Activated CD8-positive, alpha-beta memory T cell treated with anti-CD3 and anti-CD28 coated beads, Interleukin-2, amount 10 ng/mL, durations not matched to agents 7 days and 5 days (primary cell): ENCODE data around the gene TTF2. TPM values are rescaled to one million over a fixed set of nuclear protein-coding genes. Genes with fewer than 3 reads are reported as not detected.
A peak's percentile ranks its signal among the peaks of the same experiment; 100 is the strongest.
"Not testable (repeated sequence)": the region's sequence is repeated elsewhere in the genome, so short reads cannot be mapped to it uniquely, and the experiment has no call there.

Experiments used
- ATAC-seq: fragments of 150-1000 bp; cut with Tn5 transposase; one replicate; pipeline ENCODE4 v1.10.0; 2021; ENCODE audit warnings: moderate library complexity
- CTCF ChIA-PET: fragments of 350-600 bp; sonication (Branson Sonifier 250); formaldehyde crosslinking; loops from one replicate; lab custom pipeline; 2021; ENCODE audit warnings: antibody characterized with exemption; lab: Charles Lee
- DNase-seq: peaks from one replicate; pipeline ENCODE4 v3.0.0-alpha.2; 2020
- H3K27ac Mint-ChIP-seq: one replicate; pipeline ENCODE4 v1.8.0; 2021; ENCODE audit warnings: mild to moderate bottlenecking, mixed read lengths
- H3K27me3 Mint-ChIP-seq: one replicate; pipeline ENCODE4 v1.8.0; 2021; ENCODE audit warnings: mixed read lengths
- H3K36me3 Mint-ChIP-seq: one replicate; pipeline ENCODE4 v1.8.0; 2021; ENCODE audit warnings: mild to moderate bottlenecking, mixed read lengths
- H3K4me1 Mint-ChIP-seq: one replicate; pipeline ENCODE4 v1.8.0; 2021; ENCODE audit warnings: mixed read lengths
- H3K4me3 Mint-ChIP-seq: one replicate; pipeline ENCODE4 v1.8.0; 2021; ENCODE audit warnings: mild to moderate bottlenecking, moderate library complexity, mixed read lengths
- H3K9me3 Mint-ChIP-seq: one replicate; pipeline ENCODE4 v1.8.0; 2022; ENCODE audit warnings: low read depth, mixed read lengths
- total RNA-seq, 2 experiments: library from RNA; stranded (reverse); gene quantifications; one replicate each; pipeline ENCODE4 v1.2.3, GENCODE V29; 2021

TTF2 gene
- total RNA-seq, 2 experiments from 2014 or later, result 156 to 157 TPM

DNA sequence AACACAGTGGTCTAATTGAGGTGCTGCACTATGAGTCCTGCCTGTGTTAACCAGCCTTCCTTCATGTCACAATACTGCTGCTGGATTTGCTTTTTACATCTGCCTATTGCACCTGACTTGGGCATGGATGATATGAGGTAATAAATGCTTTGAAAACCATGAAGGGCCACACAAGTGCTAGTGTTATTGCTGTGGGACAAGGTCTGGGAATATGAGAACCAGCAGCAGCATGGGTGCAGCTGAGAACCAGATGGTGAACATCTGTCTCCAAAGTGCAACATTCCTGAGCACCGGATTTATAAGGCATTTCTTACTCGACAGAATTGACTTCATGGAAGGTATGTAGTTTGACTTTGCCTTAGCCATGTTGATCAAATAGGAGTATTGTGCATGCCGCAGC is 44.9 kb downstream of the TTF2 start:
- Mint-ChIP-seq H3K4me1 (peaks cover 4% of the 10 kb centered on the region), H3K36me3 (peaks cover 58% of the 10 kb centered on the region), H3K9me3 (no peaks in the 10 kb centered on the region), H3K4me3 (no peak overlapping the region), H3K27me3 (no peaks in the 10 kb centered on the region), H3K27ac (no peak overlapping the region)
- ATAC-seq (no peak), DNase-seq (no peak)
- CTCF ChIA-PET, result no interaction called here

DNA sequence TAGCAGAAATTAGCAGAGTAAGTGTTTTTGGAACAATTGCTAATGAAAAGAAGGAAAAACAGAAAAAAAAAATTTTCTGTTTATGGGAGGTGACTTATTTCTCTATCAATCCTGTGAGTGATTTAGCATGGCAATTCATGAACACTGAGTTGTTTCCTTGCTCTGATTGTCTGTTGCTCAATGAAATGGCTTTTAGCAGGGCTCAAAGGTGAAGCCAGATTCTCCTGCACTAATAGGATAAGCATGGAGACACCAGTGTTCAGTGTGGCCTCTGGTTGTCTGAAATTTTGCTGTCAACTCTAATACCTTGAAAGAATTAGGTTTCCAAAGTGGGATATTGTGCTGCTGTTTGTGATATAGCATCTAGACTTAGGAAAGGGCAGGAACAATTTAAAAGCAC is 45.6 kb downstream of the TTF2 start:
- no peak for DNase-seq
- H3K4me1 Mint-ChIP-seq, result peaks cover 6% of the 10 kb centered on the region
- H3K27ac Mint-ChIP-seq, result no peak overlapping the region
- ATAC-seq, result no peak
- H3K4me3 Mint-ChIP-seq, result no peak overlapping the region
- H3K27me3 Mint-ChIP-seq, result no peaks in the 10 kb centered on the region
- peaks cover 51% of the 10 kb centered on the region for H3K36me3 Mint-ChIP-seq
- H3K9me3 Mint-ChIP-seq, result no peaks in the 10 kb centered on the region
- CTCF ChIA-PET, result no interaction called here

DNA sequence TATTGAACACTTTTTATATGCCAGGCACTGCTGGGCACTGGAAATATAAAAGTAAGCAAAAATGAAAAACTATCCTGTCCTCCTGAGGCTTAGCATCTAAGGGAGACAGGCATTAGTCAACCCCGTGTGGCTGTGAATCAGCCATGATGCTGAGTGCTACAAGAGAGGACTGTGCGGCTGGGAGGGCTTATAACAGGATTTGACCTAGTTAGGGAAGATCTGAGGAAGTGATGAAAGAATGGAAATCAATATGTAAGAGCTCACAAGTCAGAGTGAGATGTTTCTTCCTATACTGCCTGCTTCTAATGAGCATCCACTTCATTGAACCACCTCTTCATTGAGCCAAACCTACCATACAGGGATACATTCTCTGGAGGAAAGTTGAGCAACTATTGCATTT is 46.4 kb downstream of the TTF2 start:
- DNase-seq (no peak), ATAC-seq (no peak)
- Mint-ChIP-seq H3K4me1 (peaks cover 6% of the 10 kb centered on the region), H3K27ac (no peak overlapping the region), H3K9me3 (no peaks in the 10 kb centered on the region), H3K4me3 (no peak overlapping the region), H3K27me3 (no peaks in the 10 kb centered on the region), H3K36me3 (peaks cover 46% of the 10 kb centered on the region)
- CTCF ChIA-PET, result interaction anchor here (1.3 kb wide), 1 partner anchor 44 kb away, joined by 3 read pairs; no protein-coding TSS in a partner anchor

GRCh38 chr1:117107364-117107763 is 47.2 kb downstream of the TTF2 start:
- Mint-ChIP-seq H3K9me3 (no peaks in the 10 kb centered on the region), H3K36me3 (peaks cover 42% of the 10 kb centered on the region), H3K27me3 (no peaks in the 10 kb centered on the region), H3K27ac (no peak overlapping the region), H3K4me3 (no peak overlapping the region), H3K4me1 (peaks cover 6% of the 10 kb centered on the region)
- CTCF ChIA-PET, result interaction anchor here (1.3 kb wide), 1 partner anchor 45 kb away, joined by 3 read pairs; no protein-coding TSS in a partner anchor
- DNase-seq, result no peak
- no peak for ATAC-seq

GRCh38 chr1:117110774-117111173 is 50.6 kb downstream of the TTF2 start:
- no peak for DNase-seq
- H3K27me3 Mint-ChIP-seq, result no peaks in the 10 kb centered on the region
- H3K9me3 Mint-ChIP-seq, result no peaks in the 10 kb centered on the region
- no peak overlapping the region for H3K27ac Mint-ChIP-seq
- ATAC-seq, result no peak
- CTCF ChIA-PET, result interaction anchor here (1.0 to 3.0 kb wide), 3 partner anchors 9 to 18 kb away, joined by 3 to 12 read pairs (median 11); no protein-coding TSS in a partner anchor
- peaks cover 17% of the 10 kb centered on the region for H3K36me3 Mint-ChIP-seq
- no peak overlapping the region for H3K4me3 Mint-ChIP-seq
- H3K4me1 Mint-ChIP-seq, result peaks cover 6% of the 10 kb centered on the region

- ATAC-seq, result no peak
- no peak for DNase-seq
- CTCF ChIA-PET, result interaction anchor here (3.0 kb wide), 1 partner anchor 17 kb away, joined by 11 read pairs; no protein-coding TSS in a partner anchor
- Mint-ChIP-seq H3K27ac (no peak overlapping the region), H3K27me3 (no peaks in the 10 kb centered on the region), H3K9me3 (no peaks in the 10 kb centered on the region), H3K36me3 (peaks cover 3% of the 10 kb centered on the region), H3K4me1 (peaks cover 6% of the 10 kb centered on the region), H3K4me3 (no peak overlapping the region)
These were observed 52.1 kb downstream of the TTF2 start for GRCh38 chr1:117112047-117112717.

DNA sequence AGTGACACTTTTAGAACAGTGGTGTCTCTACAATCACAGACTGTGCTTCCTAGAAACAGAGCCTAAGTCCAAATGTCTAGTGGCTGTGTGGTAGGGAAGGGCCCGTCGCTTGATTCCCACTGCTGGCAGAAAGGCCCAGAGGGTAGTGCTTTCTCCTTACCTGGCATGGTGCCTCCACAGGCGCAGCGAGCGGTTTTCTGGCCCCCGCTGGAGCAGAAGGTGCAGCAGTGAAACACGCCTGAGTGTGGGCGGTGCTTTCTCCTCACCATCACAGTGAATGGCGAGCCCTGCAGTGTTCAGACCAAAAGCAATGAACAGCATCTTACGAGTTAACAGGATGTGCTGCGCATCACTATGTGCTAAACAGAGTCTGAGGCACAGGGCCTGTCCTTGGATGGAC is 53.1 kb downstream of the TTF2 start:
- H3K27ac Mint-ChIP-seq, result no peak overlapping the region
- H3K4me1 Mint-ChIP-seq, result peaks cover 6% of the 10 kb centered on the region
- H3K36me3 Mint-ChIP-seq, result no peaks in the 10 kb centered on the region
- DNase-seq (no peak), ATAC-seq (no peak)
- no peaks in the 10 kb centered on the region for H3K27me3 Mint-ChIP-seq
- CTCF ChIA-PET, result no interaction called here
- H3K4me3 Mint-ChIP-seq, result no peak overlapping the region
- no peaks in the 10 kb centered on the region for H3K9me3 Mint-ChIP-seq

DNA sequence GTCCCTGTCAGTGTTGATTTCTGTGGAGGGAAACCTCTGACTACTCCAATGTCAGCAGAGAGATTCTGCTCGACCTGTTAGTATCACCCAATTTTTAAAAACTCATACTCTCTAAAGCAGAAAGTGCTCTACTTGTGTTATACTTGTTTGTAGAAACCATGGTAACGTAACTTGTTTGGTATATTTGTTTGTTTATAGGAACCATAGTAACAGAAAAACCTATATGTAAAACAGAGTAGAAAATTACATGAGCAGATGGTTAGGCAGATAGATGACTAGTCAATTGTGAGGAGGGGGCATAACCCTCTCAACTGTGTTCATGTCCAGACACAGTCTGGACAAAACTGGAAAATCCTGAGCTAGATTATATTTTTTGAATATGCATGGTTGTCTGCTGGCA is 54.8 kb downstream of the TTF2 start:
- DNase-seq (no peak), ATAC-seq (no peak)
- Mint-ChIP-seq H3K4me3 (no peak overlapping the region), H3K36me3 (no peaks in the 10 kb centered on the region), H3K4me1 (peaks cover 3% of the 10 kb centered on the region), H3K27ac (no peak overlapping the region), H3K9me3 (no peaks in the 10 kb centered on the region), H3K27me3 (no peaks in the 10 kb centered on the region)
- CTCF ChIA-PET, result interaction anchor here (1.4 kb wide), 1 partner anchor 390 kb away, joined by 4 read pairs; no protein-coding TSS in a partner anchor

- no peak for ATAC-seq
- CTCF ChIA-PET, result interaction anchor here (1.4 kb wide), 1 partner anchor 391 kb away, joined by 4 read pairs; no protein-coding TSS in a partner anchor
These were observed 56.1 kb downstream of the TTF2 start for GRCh38 chr1:117116090-117116783.

GRCh38 chr1:117116784-117117130 is 56.6 kb downstream of the TTF2 start:
- CTCF ChIA-PET, result no interaction called here
- Mint-ChIP-seq H3K27me3 (peaks cover 7% of the 10 kb centered on the region), H3K9me3 (no peaks in the 10 kb centered on the region), H3K4me3 (no peak overlapping the region), H3K36me3 (no peaks in the 10 kb centered on the region), H3K4me1 (peaks cover 1% of the 10 kb centered on the region), H3K27ac (peak overlapping the region; percentile 25)
- ATAC-seq, result no peak
- DNase-seq, result no peak

More at GRCh38 chr1:117116090-117116783, 56.1 kb downstream of the TTF2 start:
- DNase-seq, result no peak
- Mint-ChIP-seq H3K4me1 (peaks cover 1% of the 10 kb centered on the region), H3K27ac (no peak overlapping the region), H3K36me3 (no peaks in the 10 kb centered on the region), H3K27me3 (peaks cover 7% of the 10 kb centered on the region), H3K4me3 (no peak overlapping the region), H3K9me3 (no peaks in the 10 kb centered on the region)

DNA sequence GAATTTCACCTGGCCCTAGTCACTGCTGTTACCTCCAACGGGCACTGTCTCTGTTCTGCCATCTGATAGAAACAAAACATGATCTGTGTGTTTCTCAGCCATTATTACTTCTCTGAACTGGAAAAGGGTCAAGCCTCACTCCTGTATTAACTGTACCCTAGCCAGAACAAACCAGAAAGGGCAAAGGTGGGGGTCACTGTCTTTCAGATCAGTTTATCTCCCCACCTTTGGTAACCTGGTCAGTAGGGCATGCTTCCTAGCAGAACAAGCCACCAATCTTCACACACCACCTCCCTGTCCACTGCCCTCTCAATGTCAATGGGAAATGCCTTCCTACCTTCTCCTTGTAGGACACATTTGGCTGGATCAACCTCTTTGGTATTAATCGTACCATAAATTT is 57.6 kb downstream of the TTF2 start:
- H3K4me1 Mint-ChIP-seq, result peaks cover 4% of the 10 kb centered on the region
- peaks cover 12% of the 10 kb centered on the region for H3K27me3 Mint-ChIP-seq
- no peak overlapping the region for H3K4me3 Mint-ChIP-seq
- H3K9me3 Mint-ChIP-seq, result no peaks in the 10 kb centered on the region
- ATAC-seq (no peak), DNase-seq (no peak)
- CTCF ChIA-PET, result interaction anchor here (1.2 kb wide), 1 partner anchor 14 kb away, joined by 3 read pairs; no protein-coding TSS in a partner anchor
- no peak overlapping the region for H3K27ac Mint-ChIP-seq
- no peaks in the 10 kb centered on the region for H3K36me3 Mint-ChIP-seq

GRCh38 chr1:117118137-117118536 is 58.0 kb downstream of the TTF2 start:
- Mint-ChIP-seq H3K4me1 (peaks cover 4% of the 10 kb centered on the region), H3K4me3 (no peak overlapping the region), H3K9me3 (no peaks in the 10 kb centered on the region), H3K36me3 (no peaks in the 10 kb centered on the region), H3K27me3 (peaks cover 16% of the 10 kb centered on the region), H3K27ac (no peak overlapping the region)
- DNase-seq (no peak), ATAC-seq (no peak)
- CTCF ChIA-PET, result interaction anchor here (1.2 to 2.5 kb wide), 2 partner anchors 10 to 13 kb away, joined by 3 to 16 read pairs; no protein-coding TSS in a partner anchor

DNA sequence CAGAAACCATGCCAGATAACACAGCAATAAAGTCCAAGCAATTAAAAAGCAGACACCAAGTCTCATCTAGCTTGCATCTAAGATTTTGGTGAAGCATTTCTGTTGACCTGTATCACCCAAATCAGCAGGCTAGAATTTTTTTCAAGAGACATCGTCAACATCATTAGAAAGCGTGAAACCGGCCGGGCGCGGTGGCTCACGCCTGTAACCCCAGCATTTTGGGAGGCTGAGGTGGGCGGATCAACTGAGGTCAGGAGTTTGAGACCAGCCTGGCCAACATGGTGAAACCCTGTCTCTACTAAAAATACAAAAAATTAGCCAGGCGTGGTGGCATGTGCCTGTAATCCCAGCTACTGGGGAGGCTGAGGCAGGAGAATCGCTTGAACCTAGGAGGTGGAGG is 59.0 kb downstream of the TTF2 start:
- not testable (repeated sequence) for H3K4me3 Mint-ChIP-seq, H3K27ac Mint-ChIP-seq, DNase-seq, H3K4me1 Mint-ChIP-seq, ATAC-seq, H3K9me3 Mint-ChIP-seq, H3K36me3 Mint-ChIP-seq
- peaks cover 19% of the 10 kb centered on the region for H3K27me3 Mint-ChIP-seq
- CTCF ChIA-PET, result interaction anchor here (0.5 to 2.5 kb wide), 5 partner anchors 8 to 325 kb away, joined by 3 to 16 read pairs (median 3); no protein-coding TSS in a partner anchor
